K562 (cell line): ENCODE data around the gene ZBTB7A. TPM values are rescaled to one million over a fixed set of nuclear protein-coding genes. Genes with fewer than 3 reads are reported as not detected.

Experiments used
- CCNT2 ChIP-seq: IDR thresholded peaks from 2 replicates; pipeline ENCODE4 v1.6.1; 2011; ENCODE audit warnings: borderline replicate concordance, low read depth, mild to moderate bottlenecking, moderate library complexity, mixed read lengths, low read length; ENCODE audit not compliant: insufficient read length; ENCODE audit errors: extremely low read depth
- CTBP1 ChIP-seq: fragments of 450-650 bp; IDR thresholded peaks from 2 replicates; pipeline ENCODE4 v1.6.1; 2016; ENCODE audit warnings: borderline replicate concordance
- IFI16 ChIP-seq: fragments of 250-450 bp; sonication (Bioruptor Pico); IDR thresholded peaks from 2 replicates; pipeline ENCODE4 v2.1.2; 2022; ENCODE audit warnings: mild to moderate bottlenecking, inconsistent platforms
- RNF2 ChIP-seq: sonication (generic); IDR thresholded peaks from 2 replicates; pipeline ENCODE4 v1.6.1; 2016
- THAP7 ChIP-seq: fragments of 250-450 bp; sonication (Bioruptor Pico); IDR thresholded peaks from 2 replicates; pipeline ENCODE4 v1.5.0; 2021
- TSHZ1 ChIP-seq: fragments of 250-450 bp; sonication (Bioruptor Pico); IDR thresholded peaks from 2 replicates; pipeline ENCODE4 v1.4.0; 2020; ENCODE audit warnings: mild to moderate bottlenecking, moderate library complexity
- ZBTB11 ChIP-seq, 3 experiments: fragments of 200-800 bp in 1 of 3; fragments of 250-450 bp in 1 of 3; fragments of 450-650 bp in 1 of 3; sonication (Bioruptor Pico) in 1 of 3; sonication (Bioruptor generic) in 1 of 3; formaldehyde crosslinking in 1 of 3; IDR thresholded peaks; 2 replicates each; pipeline versions ENCODE4 v1.6.1 to v1.8.0; 2016 to 2022; ENCODE audit warnings: mild to moderate bottlenecking in 2 of 3, missing genetic modification characterization in 2 of 3, missing compliant biosample characterization in 1 of 3, moderate library complexity in 1 of 3
- ZNF212 ChIP-seq: fragments of 450-650 bp; formaldehyde crosslinking; IDR thresholded peaks from 2 replicates; pipeline ENCODE4 v1.4.0; 2020; ENCODE audit warnings: mild to moderate bottlenecking
- ZNF609 ChIP-seq: sonication (generic); formaldehyde crosslinking; IDR thresholded peaks from 2 replicates; pipeline ENCODE4 v1.8.1; 2023; ENCODE audit warnings: missing genetic modification reagents, mild to moderate bottlenecking, borderline replicate concordance
- polyA plus RNA-seq, 8 experiments: library from polyadenylated mRNA; depleted of rRNA in 4 of 8; stranded (reverse) in 5 of 8; unstranded in 3 of 8; fragments of >200 nt; fragmentation: Nextera tagmentation in 2 of 8; fragmentation: Illumina TruSeq in 1 of 8; extraction: Ambion mirVana in 2 of 8; extraction: Trizol in 1 of 8; gene quantifications; 2 replicates each; pipeline versions ENCODE4 v1.2.1 to v1.2.3, GENCODE V29; 2011 to 2014; ENCODE audit warnings: inconsistent platforms in 1 of 8, missing spikeins in 1 of 8
- total RNA-seq, 7 experiments: library from RNA; depleted of rRNA in 6 of 7; stranded (reverse); fragments of >200 nt in 6 of 7; fragmentation: Illumina TruSeq in 2 of 7; extraction: Trizol in 2 of 7; gene quantifications; 2 replicates each; pipeline versions ENCODE4 v1.2.1 to v1.2.3, GENCODE V29; 2011 to 2021; ENCODE audit warnings: low replicate concordance in 1 of 7
- TF ChIP-seq, protein P1 (sequence below): fragments of 450-650 bp; IDR thresholded peaks from 2 replicates; pipeline ENCODE4 v1.7.1; 2018; ENCODE audit warnings: mild to moderate bottlenecking, low read depth; ENCODE audit not compliant: partially characterized antibody

The ZBTB7A gene
- total and polyA plus RNA-seq, 9 of the 15 experiments (the other 6 are each of a cell fraction or from before 2014, with no cell fraction given) = 0.11 to 34.0 (median 4.6) TPM

GRCh38 chr19:4081441-4082129 is 14.9 kb upstream of the ZBTB7A start (continued):
- TF ChIP-seq ZBTB11 (CRISPR knock-in tag; IDR thresholded peaks at IDR 0.05) (no peak), CCNT2 (no peak), CTBP1 (no peak), IFI16 (CRISPR knock-in tag) (no peak), ZNF609 (no peak), RNF2 (no peak), THAP7 (CRISPR knock-in tag) (no peak), ZNF212 (CRISPR knock-in tag) (no peak), TSHZ1 (CRISPR knock-in tag) (no peak)
- TF ChIP-seq, protein P1, sequence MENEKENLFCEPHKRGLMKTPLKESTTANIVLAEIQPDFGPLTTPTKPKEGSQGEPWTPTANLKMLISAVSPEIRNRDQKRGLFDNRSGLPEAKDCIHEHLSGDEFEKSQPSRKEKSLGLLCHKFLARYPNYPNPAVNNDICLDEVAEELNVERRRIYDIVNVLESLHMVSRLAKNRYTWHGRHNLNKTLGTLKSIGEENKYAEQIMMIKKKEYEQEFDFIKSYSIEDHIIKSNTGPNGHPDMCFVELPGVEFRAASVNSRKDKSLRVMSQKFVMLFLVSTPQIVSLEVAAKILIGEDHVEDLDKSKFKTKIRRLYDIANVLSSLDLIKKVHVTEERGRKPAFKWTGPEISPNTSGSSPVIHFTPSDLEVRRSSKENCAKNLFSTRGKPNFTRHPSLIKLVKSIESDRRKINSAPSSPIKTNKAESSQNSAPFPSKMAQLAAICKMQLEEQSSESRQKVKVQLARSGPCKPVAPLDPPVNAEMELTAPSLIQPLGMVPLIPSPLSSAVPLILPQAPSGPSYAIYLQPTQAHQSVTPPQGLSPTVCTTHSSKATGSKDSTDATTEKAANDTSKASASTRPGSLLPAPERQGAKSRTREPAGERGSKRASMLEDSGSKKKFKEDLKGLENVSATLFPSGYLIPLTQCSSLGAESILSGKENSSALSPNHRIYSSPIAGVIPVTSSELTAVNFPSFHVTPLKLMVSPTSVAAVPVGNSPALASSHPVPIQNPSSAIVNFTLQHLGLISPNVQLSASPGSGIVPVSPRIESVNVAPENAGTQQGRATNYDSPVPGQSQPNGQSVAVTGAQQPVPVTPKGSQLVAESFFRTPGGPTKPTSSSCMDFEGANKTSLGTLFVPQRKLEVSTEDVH = no peak
